Astrocyte (in vitro differentiated cells and primary cell): ENCODE measurements around the gene INPP4B.

Experiments
- EZH2 ChIP-seq: IDR thresholded peaks from 2 replicates; pipeline ENCODE4 v1.6.1; 2012; ENCODE audit warnings: mild to moderate bottlenecking, low read length, inconsistent platforms; ENCODE audit not compliant: insufficient read depth
- TF ChIP-seq, protein P1 (sequence below): IDR thresholded peaks from 2 replicates; pipeline ENCODE4 v1.5.1; 2011; ENCODE audit warnings: low read depth, mild to moderate bottlenecking, inconsistent platforms, low read length, moderate library complexity; ENCODE audit not compliant: insufficient read depth

DNA sequence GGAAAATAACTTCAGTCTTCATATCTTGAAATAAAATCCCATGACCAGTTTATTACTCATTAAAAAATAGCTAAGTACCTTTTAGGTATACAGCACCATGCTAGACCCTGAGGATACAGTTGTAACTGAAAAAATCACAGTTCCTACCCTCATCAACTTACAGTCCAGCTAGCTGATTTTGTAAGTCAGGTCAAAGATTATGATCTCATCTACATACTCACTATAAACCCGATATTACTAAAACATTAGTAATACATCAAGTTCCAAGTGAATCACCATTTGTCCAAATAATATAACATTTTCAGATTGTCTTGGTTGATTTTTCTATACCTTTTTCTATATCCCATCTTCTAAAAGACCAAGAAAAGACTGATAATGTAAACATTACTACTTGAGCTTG is 333.9 kb downstream of the INPP4B start:
- TF ChIP-seq EZH2, result no peak
- TF ChIP-seq, protein P1, sequence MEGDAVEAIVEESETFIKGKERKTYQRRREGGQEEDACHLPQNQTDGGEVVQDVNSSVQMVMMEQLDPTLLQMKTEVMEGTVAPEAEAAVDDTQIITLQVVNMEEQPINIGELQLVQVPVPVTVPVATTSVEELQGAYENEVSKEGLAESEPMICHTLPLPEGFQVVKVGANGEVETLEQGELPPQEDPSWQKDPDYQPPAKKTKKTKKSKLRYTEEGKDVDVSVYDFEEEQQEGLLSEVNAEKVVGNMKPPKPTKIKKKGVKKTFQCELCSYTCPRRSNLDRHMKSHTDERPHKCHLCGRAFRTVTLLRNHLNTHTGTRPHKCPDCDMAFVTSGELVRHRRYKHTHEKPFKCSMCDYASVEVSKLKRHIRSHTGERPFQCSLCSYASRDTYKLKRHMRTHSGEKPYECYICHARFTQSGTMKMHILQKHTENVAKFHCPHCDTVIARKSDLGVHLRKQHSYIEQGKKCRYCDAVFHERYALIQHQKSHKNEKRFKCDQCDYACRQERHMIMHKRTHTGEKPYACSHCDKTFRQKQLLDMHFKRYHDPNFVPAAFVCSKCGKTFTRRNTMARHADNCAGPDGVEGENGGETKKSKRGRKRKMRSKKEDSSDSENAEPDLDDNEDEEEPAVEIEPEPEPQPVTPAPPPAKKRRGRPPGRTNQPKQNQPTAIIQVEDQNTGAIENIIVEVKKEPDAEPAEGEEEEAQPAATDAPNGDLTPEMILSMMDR, result no peak
